ENCODE measurements around the gene RLIM. TPM values are rescaled to one million over a fixed set of nuclear protein-coding genes. Genes with fewer than 3 reads are reported as not detected.

Gene RLIM
- total RNA-seq, 6 experiments from 2014 or later, result 8.6 to 14.5 (median 11.6) TPM

DNA sequence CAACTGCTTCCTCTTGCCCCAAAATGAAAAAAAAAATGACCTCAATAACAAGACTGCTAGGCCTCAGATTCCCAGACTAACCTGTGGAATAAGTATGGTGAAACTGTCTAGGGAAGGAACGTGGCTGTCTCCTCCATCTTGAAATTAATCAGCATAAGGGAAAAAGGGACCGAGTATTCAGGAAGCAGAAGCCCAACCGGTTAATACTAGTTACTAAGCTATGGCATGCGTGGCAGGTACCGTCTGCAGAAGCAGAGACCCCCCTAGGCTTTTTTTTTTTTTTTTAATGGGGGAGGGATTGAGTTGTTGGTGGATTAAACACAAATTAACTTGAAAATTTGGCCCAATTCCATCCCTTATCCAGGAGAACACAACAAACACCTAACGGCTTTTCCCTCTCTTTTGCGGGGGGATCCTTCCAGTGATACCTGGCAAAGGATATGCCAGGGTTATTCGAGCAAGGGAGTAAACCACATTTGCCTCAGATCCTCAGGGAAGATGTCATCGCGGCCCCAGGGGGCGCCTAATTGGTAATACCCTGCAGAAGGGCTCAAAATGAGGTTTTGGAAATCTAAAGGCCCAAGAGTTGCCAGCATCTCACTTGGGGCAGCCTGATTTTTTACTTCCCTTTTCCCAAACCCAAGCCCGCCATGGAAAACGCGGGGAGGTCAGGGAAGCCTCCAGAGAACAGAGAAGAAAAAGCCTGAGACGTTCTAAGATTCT, 893 bp downstream of the RLIM start:
- H3K4me1 ChIP-seq, result no peaks in the 10 kb centered on the region
- intact Hi-C loops (cut with DNase I), result no loop called here
- no peaks in the 10 kb centered on the region for H3K9me3 ChIP-seq
- no peaks in the 10 kb centered on the region for H3K27me3 ChIP-seq
- DNase-seq (no peak), ATAC-seq (peak in 3 of 4 donors; percentile 2 to 9 (median 3))
- no peaks in the 10 kb centered on the region for H3K36me3 ChIP-seq
- TF ChIP-seq POLR2A (IDR thresholded peaks at IDR 0.05), result no peak
- TF ChIP-seq, protein P1, sequence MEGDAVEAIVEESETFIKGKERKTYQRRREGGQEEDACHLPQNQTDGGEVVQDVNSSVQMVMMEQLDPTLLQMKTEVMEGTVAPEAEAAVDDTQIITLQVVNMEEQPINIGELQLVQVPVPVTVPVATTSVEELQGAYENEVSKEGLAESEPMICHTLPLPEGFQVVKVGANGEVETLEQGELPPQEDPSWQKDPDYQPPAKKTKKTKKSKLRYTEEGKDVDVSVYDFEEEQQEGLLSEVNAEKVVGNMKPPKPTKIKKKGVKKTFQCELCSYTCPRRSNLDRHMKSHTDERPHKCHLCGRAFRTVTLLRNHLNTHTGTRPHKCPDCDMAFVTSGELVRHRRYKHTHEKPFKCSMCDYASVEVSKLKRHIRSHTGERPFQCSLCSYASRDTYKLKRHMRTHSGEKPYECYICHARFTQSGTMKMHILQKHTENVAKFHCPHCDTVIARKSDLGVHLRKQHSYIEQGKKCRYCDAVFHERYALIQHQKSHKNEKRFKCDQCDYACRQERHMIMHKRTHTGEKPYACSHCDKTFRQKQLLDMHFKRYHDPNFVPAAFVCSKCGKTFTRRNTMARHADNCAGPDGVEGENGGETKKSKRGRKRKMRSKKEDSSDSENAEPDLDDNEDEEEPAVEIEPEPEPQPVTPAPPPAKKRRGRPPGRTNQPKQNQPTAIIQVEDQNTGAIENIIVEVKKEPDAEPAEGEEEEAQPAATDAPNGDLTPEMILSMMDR (IDR thresholded peaks at IDR 0.05), result no peak
- H3K4me3 ChIP-seq, result peak overlapping the region; percentile 48 to 77 (median 64)
- 25% methylated on average over 13 of the region's 15 CpGs for WGBS (ENCODE audit: insufficient coverage, low coverage, low lambda C conversion rate, missing lambda C conversion rate)
- peak overlapping the region; percentile 66 to 95 (median 88) for H3K27ac ChIP-seq

DNA sequence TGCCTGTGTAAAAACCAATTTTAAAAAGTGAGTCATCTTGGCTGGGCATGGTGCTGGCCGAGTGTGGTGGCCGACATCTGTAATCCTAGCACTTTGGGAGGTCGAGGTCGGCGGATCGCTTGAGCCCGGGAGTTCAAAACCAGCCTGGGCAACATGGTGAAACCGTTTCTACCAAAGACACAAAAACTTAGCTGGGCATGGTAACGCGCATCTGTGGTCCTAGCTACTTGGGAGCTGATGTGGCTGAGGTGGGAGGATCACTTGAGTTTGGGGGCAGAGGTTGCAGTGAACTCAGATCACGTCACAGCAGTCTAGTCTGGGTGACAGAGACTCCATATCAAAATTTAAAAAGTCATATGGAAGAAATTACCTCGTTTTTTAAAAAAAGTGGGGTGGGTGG, 7.6 kb downstream of the RLIM start:
- WGBS (ENCODE audit: insufficient coverage, low coverage, low lambda C conversion rate, missing lambda C conversion rate), result 40% methylated on average over 3 of the region's 12 CpGs

DNA sequence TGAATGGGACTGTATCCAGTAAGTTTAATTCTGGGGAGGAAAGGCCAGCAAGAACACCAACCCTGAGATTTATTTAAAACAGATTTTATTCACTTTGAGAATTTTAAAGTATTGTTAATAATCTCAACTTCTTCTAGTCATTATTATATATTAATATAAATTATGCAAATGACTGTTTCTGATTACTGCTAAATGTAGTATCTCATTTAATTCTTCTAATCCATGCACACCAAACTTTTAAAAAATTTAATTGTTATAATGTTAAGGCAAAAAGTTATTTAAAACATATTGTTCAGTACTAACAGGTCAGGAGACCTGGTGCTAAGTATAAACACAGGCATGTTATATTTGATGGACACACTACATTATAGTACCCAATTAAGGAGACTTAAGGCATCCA, 8.1 kb downstream of the RLIM start:
- Histone ChIP-seq H3K36me3 (no peaks in the 10 kb centered on the region), H3K27me3 (no peaks in the 10 kb centered on the region), H3K4me3 (no peak overlapping the region), H3K4me1 (no peaks in the 10 kb centered on the region), H3K9me3 (no peaks in the 10 kb centered on the region), H3K27ac (no peak overlapping the region)
- intact Hi-C loops (cut with DNase I), result no loop called here
- TF ChIP-seq, protein P1 (IDR thresholded peaks at IDR 0.05), result no peak
- no peak for TF ChIP-seq POLR2A (IDR thresholded peaks at IDR 0.05)
- no peak for DNase-seq
- no peak for ATAC-seq

More for the DNA sequence above, 7.6 kb downstream of the RLIM start:
- no peak for DNase-seq
- Histone ChIP-seq H3K27ac (no peak overlapping the region), H3K36me3 (no peaks in the 10 kb centered on the region), H3K9me3 (no peaks in the 10 kb centered on the region), H3K27me3 (no peaks in the 10 kb centered on the region), H3K4me1 (no peaks in the 10 kb centered on the region), H3K4me3 (no peak overlapping the region)
- no peak for ATAC-seq
- TF ChIP-seq, protein P1 (IDR thresholded peaks at IDR 0.05), result no peak
- intact Hi-C loops (cut with DNase I), result no loop called here

DNA sequence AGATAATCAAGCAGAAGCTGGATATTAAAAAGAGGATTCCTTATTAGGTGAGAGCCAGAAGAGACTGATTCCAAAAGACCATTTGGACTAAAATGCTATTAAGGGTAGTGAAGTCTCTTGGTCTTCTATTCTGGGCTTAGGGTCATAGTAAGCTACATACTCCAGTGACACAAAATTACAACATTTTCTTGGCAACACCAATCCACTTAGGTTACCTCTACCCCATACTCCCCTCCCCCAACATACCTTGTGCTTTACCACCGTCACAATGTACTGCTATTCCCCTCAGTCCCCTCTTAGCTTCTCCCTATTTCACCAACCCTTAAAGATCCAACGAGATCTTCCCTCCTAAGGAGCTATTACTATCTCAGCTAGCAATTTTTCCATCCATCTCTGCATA, 11.4 kb downstream of the RLIM start:
- Histone ChIP-seq H3K27me3 (no peaks in the 10 kb centered on the region), H3K4me1 (no peaks in the 10 kb centered on the region), H3K4me3 (no peak overlapping the region), H3K36me3 (no peaks in the 10 kb centered on the region), H3K27ac (no peak overlapping the region), H3K9me3 (no peaks in the 10 kb centered on the region)
- DNase-seq (no peak), ATAC-seq (no peak)
- 43% methylated on average over 2 of the region's 2 CpGs for WGBS (ENCODE audit: insufficient coverage, low coverage, low lambda C conversion rate, missing lambda C conversion rate)
- intact Hi-C loops (cut with DNase I), result no loop called here
- TF ChIP-seq POLR2A (IDR thresholded peaks at IDR 0.05), result no peak
- TF ChIP-seq, protein P1 (IDR thresholded peaks at IDR 0.05), result no peak
